ENCODE measurements around the gene SDK1.

The SDK1 gene

DNA sequence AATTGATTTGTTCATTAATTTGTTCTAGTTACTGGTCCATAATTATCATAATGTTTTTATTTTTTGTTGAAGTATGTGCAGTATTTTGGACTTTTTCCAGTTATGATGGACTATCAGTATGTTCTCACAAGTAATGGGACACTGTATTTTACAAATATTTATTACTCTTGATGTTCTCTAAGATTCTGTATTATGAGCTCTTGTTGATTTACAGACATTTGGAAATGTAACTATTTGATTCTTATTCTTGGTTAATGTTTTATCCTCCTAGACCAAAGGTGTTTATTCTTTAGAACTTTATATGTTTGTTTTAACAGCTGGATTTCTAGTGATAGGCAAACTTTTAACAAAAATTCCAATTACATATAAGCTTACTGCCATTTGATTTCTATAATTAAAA, 200.6 kb downstream of the SDK1 start:
- in situ Hi-C loops (cut with HindIII; ENCODE audit: low sequenced_read_pairs): no loop called here

DNA sequence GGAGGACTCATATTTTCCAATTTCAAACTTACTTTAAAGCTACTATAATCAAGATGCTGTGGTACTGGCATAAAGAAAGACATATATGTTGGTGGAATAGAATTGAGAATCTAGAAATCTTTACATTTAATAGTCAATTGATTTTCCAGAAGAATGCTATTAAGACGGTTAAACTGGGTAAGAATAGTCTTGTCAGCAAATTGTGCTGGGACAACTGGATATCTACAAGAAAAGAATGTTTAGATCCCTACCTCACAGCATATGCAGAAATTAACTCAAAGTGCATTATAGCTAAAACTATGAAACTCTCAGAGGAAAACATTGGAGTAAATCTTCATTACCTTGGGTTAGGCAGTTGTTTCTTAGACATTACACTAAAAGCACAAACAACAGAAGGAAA, 203.3 kb downstream of the SDK1 start:
- in situ Hi-C loops (cut with HindIII; ENCODE audit: low sequenced_read_pairs): no loop called here

DNA sequence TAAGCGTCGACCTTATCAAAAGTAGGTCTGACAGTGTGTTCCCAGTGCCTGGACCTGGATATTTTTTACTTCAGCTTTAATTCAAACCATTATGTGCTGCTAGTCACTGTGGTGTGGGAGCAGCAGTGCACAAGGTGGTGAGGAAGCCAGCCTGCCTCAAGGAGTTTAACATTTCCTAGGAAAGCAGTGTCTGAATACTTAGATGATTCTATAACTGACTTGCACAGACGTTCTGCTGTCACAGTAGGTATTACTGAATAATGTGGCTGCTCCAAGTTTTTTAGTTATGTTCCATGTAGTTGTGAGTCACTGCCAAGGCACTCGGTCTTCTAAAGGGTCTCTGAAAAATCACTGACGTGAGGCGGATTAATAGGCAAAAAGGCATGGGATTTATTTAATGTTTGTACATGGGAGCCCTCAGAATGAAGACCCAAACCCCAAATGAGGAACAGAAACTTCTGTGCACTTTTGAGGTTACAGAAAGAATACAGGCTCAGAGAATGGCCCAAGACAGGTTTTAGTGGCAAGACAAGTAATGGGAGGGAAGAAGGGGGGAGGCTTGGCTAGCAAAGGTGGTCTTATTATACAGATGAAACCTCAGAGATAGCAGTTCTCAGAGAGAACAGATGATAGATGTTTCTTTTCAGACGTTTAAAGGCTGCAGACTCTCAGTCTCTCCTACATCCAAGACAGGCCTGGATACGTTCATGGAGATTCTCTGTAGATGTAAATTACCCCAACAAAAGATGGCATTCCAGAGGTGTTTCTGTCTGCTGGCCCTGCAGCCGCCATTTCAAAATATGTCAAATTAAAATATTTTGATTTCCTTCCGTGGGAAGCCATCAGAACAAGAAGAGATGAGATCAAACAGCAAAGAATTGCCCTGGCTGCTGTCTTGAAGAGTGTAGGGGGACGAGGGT, 209.3 kb downstream of the SDK1 start:
- in situ Hi-C loops (cut with HindIII; ENCODE audit: low sequenced_read_pairs): no loop called here

DNA sequence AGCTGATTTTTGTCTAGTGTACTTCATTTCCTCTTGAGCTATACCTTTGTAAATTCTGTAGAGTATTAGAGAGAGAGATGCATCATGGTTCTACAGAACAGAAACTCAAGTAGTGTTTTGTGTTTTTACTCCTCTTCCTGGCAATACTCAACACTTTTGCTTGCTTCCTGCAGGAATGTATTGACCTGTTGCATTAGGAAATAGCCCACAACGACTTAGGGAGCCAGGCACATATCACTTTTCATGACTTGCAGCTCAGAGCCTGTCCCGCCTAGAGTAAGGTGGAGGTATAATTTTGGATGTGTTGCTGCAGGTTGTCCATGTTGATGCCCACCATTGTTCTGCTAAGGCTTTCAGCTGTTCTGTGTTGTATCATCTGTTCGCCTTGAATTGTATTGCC, 216.3 kb downstream of the SDK1 start:
- in situ Hi-C loops (cut with HindIII; ENCODE audit: low sequenced_read_pairs): no loop called here

DNA sequence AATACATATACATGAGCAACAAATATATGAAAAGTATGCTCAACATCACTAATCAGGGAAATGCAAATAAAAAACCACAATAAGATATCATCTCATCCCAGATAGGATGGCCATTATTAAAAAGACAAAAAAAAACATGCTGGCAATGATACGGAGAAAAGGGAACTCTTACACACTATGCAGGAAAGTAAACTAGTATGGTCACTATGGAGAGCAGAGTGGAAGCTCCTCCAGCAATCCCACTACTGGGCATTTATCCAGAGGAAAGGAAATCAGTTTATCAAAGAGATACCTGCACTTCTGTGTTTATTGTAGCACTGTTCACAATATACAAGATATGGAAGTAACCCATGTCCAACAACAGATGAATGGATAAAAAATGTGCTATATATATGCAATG, 217.5 kb downstream of the SDK1 start:
- in situ Hi-C loops (cut with HindIII; ENCODE audit: low sequenced_read_pairs): no loop called here

DNA sequence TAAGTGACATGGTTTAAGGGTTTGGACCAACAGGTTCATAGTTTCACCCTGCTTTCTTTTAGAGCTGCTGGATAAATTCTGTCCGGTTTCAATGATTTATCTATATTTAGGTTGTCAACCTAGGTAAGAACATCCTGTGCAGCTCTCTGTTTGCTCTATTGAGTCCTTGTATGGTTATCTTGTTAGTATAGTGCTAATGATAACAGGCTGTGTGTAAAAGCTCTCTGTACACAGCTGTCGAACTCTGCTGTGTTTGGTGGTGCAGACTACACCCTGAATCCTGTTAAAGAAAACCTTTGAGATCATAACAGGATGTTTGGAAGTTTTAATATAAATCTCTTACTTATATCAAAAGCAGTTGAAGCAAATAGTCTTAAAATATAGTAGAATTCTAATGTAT, 219.2 kb downstream of the SDK1 start:
- in situ Hi-C loops (cut with HindIII; ENCODE audit: low sequenced_read_pairs): no loop called here

DNA sequence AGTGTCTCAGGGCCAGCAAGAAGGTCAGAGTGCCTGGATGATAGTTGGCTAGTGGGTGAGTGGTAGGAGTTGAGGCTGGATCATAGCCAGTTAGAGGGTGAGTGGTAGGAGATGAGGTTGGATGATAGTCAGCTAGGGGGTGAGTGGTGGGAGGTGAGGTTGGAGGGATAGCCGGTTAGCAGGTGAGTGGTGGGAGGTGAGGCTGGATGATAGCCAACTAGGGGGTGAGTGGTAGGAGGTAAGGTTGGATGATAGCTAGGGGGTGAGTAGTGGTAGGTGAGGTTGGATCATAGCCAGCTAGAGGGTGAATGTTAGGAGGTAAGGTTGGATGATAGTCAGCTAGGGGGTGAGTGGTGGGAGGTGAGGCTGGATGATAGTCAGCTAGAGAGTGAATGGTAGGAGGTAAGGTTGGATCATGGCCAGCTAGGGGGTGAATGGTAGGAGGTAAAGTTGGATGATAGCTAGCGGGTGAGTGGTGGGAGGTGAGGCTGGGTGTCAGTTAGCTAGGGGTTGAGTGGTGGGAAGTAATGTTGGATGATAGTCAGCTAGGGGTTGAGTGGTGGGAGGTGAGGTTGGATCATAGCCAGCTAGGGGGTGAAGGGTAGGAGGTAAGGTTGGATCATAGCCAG, 226.6 kb downstream of the SDK1 start:
- in situ Hi-C loops (cut with HindIII; ENCODE audit: low sequenced_read_pairs): no loop called here

DNA sequence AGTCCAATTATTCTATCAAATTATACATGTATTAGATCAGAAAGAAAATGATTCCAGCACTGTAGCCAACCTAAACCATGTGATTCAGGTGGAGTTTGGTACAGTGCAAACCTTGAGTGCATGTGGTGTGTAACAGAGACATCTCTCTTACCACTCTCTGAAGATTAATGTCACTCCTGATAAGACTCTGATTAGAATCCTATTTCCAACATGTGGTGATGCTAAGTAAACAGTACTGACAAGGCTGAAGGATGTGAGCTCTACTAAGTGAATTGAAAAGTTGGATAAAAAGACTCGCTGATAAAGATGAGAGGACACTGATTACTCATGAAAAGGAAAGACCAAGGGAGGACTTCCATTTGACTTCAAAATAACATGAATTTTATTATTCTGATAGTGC, 232.0 kb downstream of the SDK1 start:
- in situ Hi-C loops (cut with HindIII; ENCODE audit: low sequenced_read_pairs): no loop called here

DNA sequence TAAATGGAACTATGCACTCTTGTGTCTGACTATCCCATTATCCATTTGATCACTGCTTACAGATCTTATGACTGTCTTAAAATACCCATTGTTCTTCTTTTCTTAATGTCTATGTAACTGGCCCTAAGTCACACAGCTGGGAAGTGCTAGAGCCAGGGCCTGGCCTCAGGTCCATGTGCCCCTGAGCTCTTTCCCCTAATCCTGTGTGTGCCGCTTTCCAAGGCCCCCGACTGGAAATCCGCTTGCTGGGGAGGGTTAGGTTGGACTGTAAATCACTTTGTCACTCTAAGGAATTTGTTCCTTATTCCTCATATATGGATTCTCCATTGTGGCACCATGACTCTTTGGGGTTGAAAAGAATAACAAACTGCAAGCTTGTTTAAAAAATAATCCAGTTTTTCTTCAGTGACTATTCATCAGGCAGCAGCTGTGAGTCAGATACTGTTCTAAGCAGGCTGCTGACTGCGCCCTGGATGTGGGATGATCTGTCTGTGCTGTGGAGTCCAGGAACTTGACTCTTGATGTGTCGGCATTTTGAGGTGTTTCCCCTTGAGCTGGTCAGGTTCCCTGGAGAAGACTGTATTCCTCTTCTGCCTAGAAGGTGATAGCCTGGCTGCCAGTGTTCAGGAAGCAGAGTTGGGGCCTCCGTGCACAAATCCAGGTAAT, 236.3 kb downstream of the SDK1 start:
- in situ Hi-C loops (cut with HindIII; ENCODE audit: low sequenced_read_pairs): no loop called here

DNA sequence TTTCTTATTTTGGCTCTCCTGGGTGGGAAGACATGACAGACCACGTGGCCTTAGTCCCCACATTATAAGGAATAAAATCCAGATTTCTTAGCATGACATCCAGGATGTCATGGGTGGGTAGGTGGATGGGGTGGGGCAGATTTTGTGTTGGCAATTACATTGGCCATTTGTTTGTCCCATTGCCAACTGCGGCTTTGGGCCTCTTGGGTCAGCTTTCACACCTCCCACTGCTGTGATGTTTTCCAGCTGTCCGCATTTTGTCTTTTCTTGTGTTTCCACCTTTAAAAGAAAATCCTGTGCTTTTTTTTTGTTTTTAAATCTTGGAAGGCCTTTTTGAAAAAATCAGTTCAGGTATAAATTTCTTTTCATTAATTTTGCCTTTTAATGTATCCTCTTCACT, 237.0 kb downstream of the SDK1 start:
- in situ Hi-C loops (cut with HindIII; ENCODE audit: low sequenced_read_pairs): no loop called here

DNA sequence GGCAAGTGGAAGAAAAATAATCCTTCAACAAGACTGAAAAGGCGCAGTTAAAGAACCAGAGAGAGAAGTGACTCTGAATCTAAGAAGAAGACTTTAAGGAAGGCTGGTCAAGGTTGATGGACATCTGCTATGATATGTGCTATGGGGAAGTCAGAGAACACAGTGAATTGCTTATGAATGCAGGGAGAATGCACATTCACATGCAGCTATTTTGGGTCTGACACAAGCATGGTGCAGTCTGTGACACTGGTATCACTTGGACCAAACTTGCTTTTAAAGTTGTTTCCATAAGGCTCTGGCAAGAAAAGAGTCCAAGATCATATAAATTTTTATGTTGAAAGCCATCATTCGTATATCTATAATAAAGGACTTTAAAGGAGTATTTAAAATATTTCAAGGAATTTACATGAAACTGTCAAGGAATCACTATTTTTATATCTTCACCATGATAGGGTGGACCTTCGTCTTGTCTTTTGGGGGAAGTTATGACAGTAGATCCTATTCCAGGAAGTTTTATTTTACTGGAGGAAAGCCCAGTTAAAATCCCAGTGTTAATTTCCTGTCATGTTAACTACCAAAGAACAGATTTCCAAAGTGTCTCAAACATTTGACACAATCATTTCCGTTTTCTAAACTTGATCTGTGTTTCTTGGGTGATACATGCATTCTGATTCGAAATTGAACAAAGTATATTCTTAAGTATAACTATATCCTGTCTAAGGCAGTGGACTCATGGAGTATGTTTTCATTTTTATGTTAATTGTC, 239.6 kb downstream of the SDK1 start:
- in situ Hi-C loops (cut with HindIII; ENCODE audit: low sequenced_read_pairs): no loop called here

DNA sequence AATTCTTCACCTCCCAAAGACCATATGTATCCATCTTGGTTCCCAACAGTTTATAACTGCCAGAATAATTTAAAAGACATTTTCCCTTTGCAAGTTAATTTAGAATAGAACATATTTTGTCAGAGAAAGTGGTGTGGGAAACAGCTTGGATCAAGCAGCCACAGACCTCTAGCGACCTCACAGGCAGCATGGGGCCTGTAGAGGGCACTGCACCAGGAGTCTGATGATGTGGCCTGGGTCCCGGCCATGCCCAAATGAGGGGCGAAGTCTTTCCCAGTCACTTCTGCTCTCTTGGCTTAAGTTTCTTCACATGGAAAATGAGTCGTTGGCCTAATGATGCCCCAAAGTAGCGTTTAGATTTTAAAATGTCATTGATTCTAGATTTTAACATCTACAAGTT, 243.2 kb downstream of the SDK1 start:
- in situ Hi-C loops (cut with HindIII; ENCODE audit: low sequenced_read_pairs): no loop called here

DNA sequence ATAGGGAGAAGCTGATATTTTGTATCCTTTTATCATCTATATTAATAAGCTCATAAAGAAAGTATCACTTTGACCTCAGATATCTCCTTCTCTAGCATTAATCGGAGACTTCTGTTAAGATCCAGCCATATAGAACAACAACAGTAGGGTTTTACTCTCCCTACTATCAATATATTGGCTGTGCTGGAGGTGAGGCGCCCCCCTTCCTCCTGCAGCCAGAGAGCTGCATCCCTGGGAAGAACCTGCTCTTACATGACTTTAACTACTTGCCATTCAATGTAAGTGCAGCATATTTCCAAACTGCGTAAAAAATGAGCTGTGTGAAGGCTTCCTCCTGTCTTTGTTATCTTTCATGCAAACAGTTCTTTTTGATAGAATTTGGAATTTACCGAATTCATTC, 247.8 kb downstream of the SDK1 start:
- in situ Hi-C loops (cut with HindIII; ENCODE audit: low sequenced_read_pairs): no loop called here

DNA sequence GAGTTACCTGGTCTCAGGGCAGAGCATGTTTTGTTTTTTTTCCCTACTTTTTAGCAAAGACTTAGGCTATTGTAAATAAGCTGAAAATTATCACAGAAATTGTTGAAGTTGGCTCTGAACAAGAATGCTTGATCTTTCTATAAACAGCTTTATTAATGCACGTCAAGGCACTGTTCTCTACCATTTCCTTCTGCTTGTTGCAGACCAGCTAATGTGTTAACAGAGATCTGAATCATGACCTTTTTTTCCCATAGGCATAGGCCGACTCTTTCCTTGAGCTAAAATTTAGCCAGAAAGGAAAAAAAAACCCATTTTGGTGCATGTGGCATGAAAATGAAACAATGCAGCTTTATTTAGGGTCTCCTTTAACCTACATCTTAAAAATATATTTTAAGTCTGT, 248.5 kb downstream of the SDK1 start:
- in situ Hi-C loops (cut with HindIII; ENCODE audit: low sequenced_read_pairs): no loop called here

DNA sequence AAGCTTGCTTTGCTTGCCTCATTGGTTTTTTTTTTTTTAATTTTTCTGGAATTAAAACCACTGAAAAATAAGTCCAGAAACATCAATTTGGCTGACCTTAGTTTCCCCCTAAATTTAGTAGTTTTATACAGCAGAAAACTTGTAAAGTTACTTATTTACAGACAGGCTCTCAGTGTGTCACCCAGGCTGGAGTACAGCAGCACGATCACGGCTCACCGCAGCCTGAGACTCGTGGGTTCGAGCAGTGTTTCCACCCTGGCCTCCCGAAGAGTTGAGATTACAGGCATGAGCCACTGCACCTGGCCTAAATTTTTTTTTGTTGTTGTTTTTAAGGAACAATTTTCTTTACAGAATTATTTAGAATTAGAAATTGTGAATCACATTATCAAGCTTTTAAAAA, 250.5 kb downstream of the SDK1 start:
- in situ Hi-C loops (cut with HindIII; ENCODE audit: low sequenced_read_pairs): no loop called here

DNA sequence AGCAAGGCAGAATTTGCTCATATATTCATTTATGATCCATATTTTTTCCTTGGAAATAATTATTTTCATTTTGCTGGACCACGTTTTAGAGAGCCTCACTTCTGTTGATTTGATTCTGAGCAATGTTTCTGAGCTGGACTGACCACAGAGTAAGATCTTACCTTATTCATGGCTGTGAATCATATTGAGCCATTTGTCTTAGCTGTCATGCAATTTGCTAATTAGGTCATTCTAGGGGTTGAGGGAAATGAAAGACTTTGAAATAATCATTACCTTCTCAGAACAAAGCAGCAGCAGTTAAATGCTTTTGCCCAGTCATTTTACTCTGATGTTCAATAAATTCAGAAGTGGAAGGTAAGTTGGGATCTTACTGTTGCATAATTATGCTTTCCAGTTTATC, 251.4 kb downstream of the SDK1 start:
- in situ Hi-C loops (cut with HindIII; ENCODE audit: low sequenced_read_pairs): no loop called here

DNA sequence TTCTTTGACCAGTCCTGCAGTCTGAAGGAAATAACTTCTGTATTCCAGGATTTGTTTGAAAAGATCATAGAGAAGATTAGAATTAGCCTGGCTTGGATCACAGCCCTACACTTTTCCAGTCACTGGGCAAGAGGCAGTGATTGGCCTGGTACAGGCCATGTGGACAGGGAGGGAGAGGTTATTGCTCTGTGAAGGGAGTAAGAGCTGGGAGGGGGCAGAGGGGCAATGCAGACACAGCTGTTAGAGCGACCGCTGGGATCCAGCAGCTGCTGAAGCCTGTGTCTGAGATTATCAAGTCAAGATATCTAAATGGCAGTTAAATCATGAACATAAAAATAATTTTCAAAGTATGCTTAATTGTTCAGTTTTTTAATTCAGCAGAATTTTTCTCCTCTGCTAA, 257.3 kb downstream of the SDK1 start:
- in situ Hi-C loops (cut with HindIII; ENCODE audit: low sequenced_read_pairs): no loop called here

DNA sequence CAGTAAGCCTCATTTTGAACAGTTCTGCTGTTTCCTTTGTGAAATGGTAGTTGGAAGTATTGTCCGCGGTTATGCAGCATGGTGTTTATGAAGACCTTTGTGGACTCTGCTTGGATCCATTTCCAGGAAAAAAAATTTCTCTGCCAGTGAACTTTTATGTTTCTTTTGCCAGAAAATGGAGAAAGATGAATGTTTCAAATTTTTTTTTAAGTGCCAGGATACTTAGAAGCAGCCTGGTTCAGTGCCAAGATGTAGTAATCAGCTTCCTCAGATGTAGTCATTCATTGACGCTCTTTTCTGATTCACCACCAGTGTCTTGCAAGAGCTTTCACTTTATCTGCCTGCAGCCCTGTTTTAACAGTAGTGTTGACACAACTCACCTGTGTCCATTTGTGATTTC, 258.2 kb downstream of the SDK1 start:
- in situ Hi-C loops (cut with HindIII; ENCODE audit: low sequenced_read_pairs): no loop called here

DNA sequence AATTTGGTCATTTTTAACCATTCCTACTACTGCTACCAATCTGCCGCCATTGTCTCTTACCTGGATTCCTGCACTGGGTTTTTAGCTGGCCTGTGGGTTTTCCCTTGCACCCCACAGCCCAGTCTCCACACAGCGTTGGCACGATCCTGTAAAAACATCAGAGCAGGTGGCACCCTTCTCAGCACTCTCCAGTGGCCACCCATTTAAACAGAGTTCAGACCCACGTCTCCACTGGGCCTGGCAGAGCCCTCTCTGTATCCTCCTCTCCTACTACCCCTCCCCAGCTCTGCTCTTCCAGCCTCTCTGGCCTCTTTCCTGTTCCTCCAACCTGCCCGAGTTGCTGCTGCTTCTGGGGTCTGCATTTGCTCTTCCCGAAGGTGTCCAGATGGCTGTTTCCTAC, 259.4 kb downstream of the SDK1 start:
- in situ Hi-C loops (cut with HindIII; ENCODE audit: low sequenced_read_pairs): loop anchor here (5.0 kb wide), 1 partner anchor 78 kb away; no protein-coding TSS in a partner anchor

DNA sequence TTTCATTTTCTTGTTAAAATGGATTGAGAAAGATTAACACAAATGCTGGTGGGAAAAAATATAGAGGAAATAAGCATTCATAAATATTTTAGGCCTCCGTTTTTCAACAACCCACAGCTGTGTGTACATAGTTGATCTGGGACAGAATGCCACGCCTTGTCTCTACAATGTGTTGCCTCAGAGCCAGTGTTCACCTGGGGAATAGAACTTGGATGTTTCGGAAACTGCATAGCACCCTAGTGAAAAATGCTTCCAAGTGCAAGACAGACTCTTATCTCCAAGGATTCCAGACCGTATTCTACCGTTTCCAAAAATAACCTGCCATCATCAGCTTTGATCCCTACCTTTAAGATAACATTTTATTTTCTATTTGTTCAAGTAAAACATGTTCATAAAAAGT, 260.9 kb downstream of the SDK1 start:
- in situ Hi-C loops (cut with HindIII; ENCODE audit: low sequenced_read_pairs): loop anchor here (5.0 kb wide), 1 partner anchor 80 kb away; no protein-coding TSS in a partner anchor

DNA sequence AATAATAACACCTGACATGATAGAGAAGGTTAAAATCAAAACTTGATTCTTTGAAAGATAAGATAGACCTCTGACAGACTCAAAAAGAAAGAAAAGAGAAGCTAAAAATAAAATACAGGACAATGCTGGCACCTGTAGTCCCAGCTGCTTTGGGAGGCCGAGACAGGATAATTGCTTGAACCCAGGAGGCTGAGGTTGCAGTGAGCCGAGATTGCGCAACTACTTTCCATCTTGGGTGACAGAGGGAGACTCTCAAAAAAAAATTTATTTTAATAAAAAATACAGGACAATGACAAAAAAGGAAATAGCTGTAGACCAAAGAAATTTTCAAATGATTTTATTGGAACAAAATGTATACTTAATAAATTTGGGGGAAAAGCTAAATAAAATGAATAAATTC, 263.2 kb downstream of the SDK1 start:
- in situ Hi-C loops (cut with HindIII; ENCODE audit: low sequenced_read_pairs): loop anchor here (5.0 kb wide), 1 partner anchor 82 kb away; no protein-coding TSS in a partner anchor
